PC-3 (cell line): ENCODE results near the gene CHAF1B. TPM values are rescaled to one million over a fixed set of nuclear protein-coding genes. Genes with fewer than 3 reads are reported as not detected.

ENCODE experiments used
- ATAC-seq: fragments of 200-7000 bp; cut with Tn5 transposase; 2 replicates; pipeline ENCODE4 v1.9.1; 2020; ENCODE audit warnings: mild to moderate bottlenecking, moderate library complexity
- BruUV-seq: library from RNA; stranded (reverse); fragments of 400-500 nt; replicated peaks from 2 replicates; lab custom pipeline; 2021; lab: Mats Ljungman, UMichigan
- CTCF ChIA-PET: fragments of 300-600 bp; sonication (Branson Sonifier 250); formaldehyde crosslinking; loops from one replicate; lab custom pipeline; 2022; ENCODE audit warnings: antibody characterized with exemption; lab: Charles Lee
- POLR2A ChIA-PET: fragments of 300-600 bp; sonication (Branson Sonifier 250); formaldehyde crosslinking; loops from one replicate; lab custom pipeline; 2022; ENCODE audit warnings: antibody characterized with exemption; ENCODE audit not compliant: unreplicated experiment; lab: Charles Lee
- DNase-seq: peaks from one replicate; pipeline ENCODE4 v3.0.0-alpha.2; 2015
- H2AFZ ChIP-seq: fragments of 300-600 bp; sonication (generic); 2 replicates; pipeline ENCODE4 v1.6.0; 2016; ENCODE audit warnings: antibody characterized with exemption, low read length
- H3F3A ChIP-seq: fragments of 300-600 bp; sonication (generic); one replicate; pipeline ENCODE4 v1.6.0; 2017; ENCODE audit warnings: antibody characterized with exemption, low read length, control low read depth, mild to moderate bottlenecking; ENCODE audit not compliant: unreplicated experiment
- H3K27ac ChIP-seq: fragments of 300-600 bp; sonication (generic); 2 replicates; pipeline ENCODE4 v1.5.1; 2016; ENCODE audit warnings: mild to moderate bottlenecking, low read length
- H3K27me3 ChIP-seq: fragments of 300-600 bp; sonication (generic); 2 replicates; pipeline ENCODE4 v1.6.1; 2016; ENCODE audit warnings: low read length, mixed read lengths
- H3K36me3 ChIP-seq: fragments of 300-600 bp; sonication (generic); 2 replicates; pipeline ENCODE4 v1.6.1; 2016; ENCODE audit warnings: low read depth, mixed run types, low read length, mixed read lengths
- H3K4me1 ChIP-seq: fragments of 300-600 bp; sonication (generic); 2 replicates; pipeline ENCODE4 v1.5.1; 2016; ENCODE audit warnings: low read length; ENCODE audit not compliant: insufficient read depth
- H3K4me2 ChIP-seq: fragments of 300-600 bp; sonication (generic); 2 replicates; pipeline ENCODE4 v1.6.0; 2016; ENCODE audit warnings: low read length
- H3K4me3 ChIP-seq: fragments of 300-600 bp; sonication (generic); 2 replicates; pipeline ENCODE4 v1.5.1; 2016; ENCODE audit warnings: mild to moderate bottlenecking, low read length, mixed read lengths
- H3K79me2 ChIP-seq: fragments of 300-600 bp; sonication (generic); 2 replicates; pipeline ENCODE4 v1.6.1; 2017; ENCODE audit warnings: low read length, mixed read lengths
- H3K9ac ChIP-seq: fragments of 300-600 bp; sonication (generic); 2 replicates; pipeline ENCODE4 v1.6.0; 2016; ENCODE audit warnings: mild to moderate bottlenecking, low read length
- H3K9me2 ChIP-seq: fragments of 300-600 bp; sonication (generic); replicated peaks from 2 replicates; pipeline ENCODE4 v1.6.1; 2016; ENCODE audit warnings: mixed run types, low read length, mixed read lengths
- H3K9me3 ChIP-seq: fragments of 300-600 bp; sonication (generic); 2 replicates; pipeline ENCODE4 v1.6.1; 2016; ENCODE audit warnings: low read length, mixed read lengths
- H4K20me1 ChIP-seq: fragments of 300-600 bp; sonication (generic); 2 replicates; pipeline ENCODE4 v1.6.1; 2016; ENCODE audit warnings: low read length, mixed read lengths
- EZH2 ChIP-seq: fragments of 300-600 bp; sonication (generic); IDR thresholded peaks from one replicate; pipeline ENCODE4 v1.6.1; 2017; ENCODE audit warnings: antibody characterized with exemption, mild to moderate bottlenecking, low read length; ENCODE audit not compliant: unreplicated experiment
- EZH2phosphoT487 ChIP-seq: fragments of 300-600 bp; sonication (generic); IDR thresholded peaks from 2 replicates; pipeline ENCODE4 v1.6.1; 2018; ENCODE audit warnings: mild to moderate bottlenecking, antibody characterized with exemption, low read length, borderline replicate concordance
- intact Hi-C: fragments of 100-400 bp; cut with micrococcal nuclease; formaldehyde crosslinking; loops from 2 replicates; pipeline ENCODE4 v1.9.0; 2023
- total RNA-seq: library from RNA; depleted of rRNA; stranded (reverse); fragments of >200 nt; gene quantifications from 2 replicates; pipeline ENCODE4 v1.2.3, GENCODE V29; 2014
- TF ChIP-seq, protein P1 (sequence below): fragments of 300-600 bp; sonication (generic); conservative IDR thresholded peaks from 2 replicates; pipeline ENCODE4 v1.5.1; 2017; ENCODE audit warnings: antibody characterized with exemption, low read depth, mild to moderate bottlenecking, low read length

CHAF1B gene
- total RNA-seq, 1 experiment from 2014 or later = 19.0 TPM

GRCh38 chr21:36450511-36450910 lies 65.3 kb downstream of the CHAF1B start:
- no peaks in the 10 kb centered on the region for H3K27me3 ChIP-seq
- H3K4me2 ChIP-seq = no peak overlapping the region
- H3K79me2 ChIP-seq = no peaks in the 10 kb centered on the region
- no peaks in the 10 kb centered on the region for H3K36me3 ChIP-seq
- H3K4me1 ChIP-seq = no peaks in the 10 kb centered on the region; the same call in 1 of the 2 replicates
- H3K9ac ChIP-seq = peak overlapping the region; percentile 32; the same call in 1 of the 2 replicates
- POLR2A ChIA-PET = no interaction called here
- CTCF ChIA-PET = no interaction called here
- no peak overlapping the region for H3K4me3 ChIP-seq
- no peaks in the 10 kb centered on the region for H3K9me3 ChIP-seq
- TF ChIP-seq EZH2 (no peak), EZH2phosphoT487 (no peak)
- TF ChIP-seq, protein P1, sequence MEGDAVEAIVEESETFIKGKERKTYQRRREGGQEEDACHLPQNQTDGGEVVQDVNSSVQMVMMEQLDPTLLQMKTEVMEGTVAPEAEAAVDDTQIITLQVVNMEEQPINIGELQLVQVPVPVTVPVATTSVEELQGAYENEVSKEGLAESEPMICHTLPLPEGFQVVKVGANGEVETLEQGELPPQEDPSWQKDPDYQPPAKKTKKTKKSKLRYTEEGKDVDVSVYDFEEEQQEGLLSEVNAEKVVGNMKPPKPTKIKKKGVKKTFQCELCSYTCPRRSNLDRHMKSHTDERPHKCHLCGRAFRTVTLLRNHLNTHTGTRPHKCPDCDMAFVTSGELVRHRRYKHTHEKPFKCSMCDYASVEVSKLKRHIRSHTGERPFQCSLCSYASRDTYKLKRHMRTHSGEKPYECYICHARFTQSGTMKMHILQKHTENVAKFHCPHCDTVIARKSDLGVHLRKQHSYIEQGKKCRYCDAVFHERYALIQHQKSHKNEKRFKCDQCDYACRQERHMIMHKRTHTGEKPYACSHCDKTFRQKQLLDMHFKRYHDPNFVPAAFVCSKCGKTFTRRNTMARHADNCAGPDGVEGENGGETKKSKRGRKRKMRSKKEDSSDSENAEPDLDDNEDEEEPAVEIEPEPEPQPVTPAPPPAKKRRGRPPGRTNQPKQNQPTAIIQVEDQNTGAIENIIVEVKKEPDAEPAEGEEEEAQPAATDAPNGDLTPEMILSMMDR = no peak
- no peaks in the 10 kb centered on the region for H4K20me1 ChIP-seq
- peak overlapping the region; percentile 70 for H3K27ac ChIP-seq
- H3K9me2 ChIP-seq = no peaks in the 10 kb centered on the region
- BruUV-seq = no TSS peak
- no peak overlapping the region for H2AFZ ChIP-seq
- H3F3A ChIP-seq = no peaks in the 10 kb centered on the region
- ATAC-seq (peak; percentile 56), DNase-seq (peak; percentile 41)
- intact Hi-C loops = no loop called here

- Histone ChIP-seq H3K36me3 (no peaks in the 10 kb centered on the region), H3K4me2 (no peak overlapping the region), H2AFZ (no peak overlapping the region), H3K4me1 (no peaks in the 10 kb centered on the region; the same call in 1 of the 2 replicates), H4K20me1 (no peaks in the 10 kb centered on the region), H3K9me3 (no peaks in the 10 kb centered on the region), H3K27me3 (no peaks in the 10 kb centered on the region), H3K79me2 (no peaks in the 10 kb centered on the region), H3K9me2 (no peaks in the 10 kb centered on the region), H3K4me3 (no peak overlapping the region), H3K27ac (no peak overlapping the region), H3K9ac (no peak overlapping the region), H3F3A (no peaks in the 10 kb centered on the region)
- CTCF ChIA-PET = no interaction called here
- intact Hi-C loops = no loop called here
- TF ChIP-seq EZH2phosphoT487 (no peak), EZH2 (no peak)
- TF ChIP-seq, protein P1 = no peak
- no TSS peak for BruUV-seq
- no peak for ATAC-seq
- POLR2A ChIA-PET = no interaction called here
- no peak for DNase-seq
Observed at GRCh38 chr21:36451506-36451905, 66.3 kb downstream of the CHAF1B start.

DNA sequence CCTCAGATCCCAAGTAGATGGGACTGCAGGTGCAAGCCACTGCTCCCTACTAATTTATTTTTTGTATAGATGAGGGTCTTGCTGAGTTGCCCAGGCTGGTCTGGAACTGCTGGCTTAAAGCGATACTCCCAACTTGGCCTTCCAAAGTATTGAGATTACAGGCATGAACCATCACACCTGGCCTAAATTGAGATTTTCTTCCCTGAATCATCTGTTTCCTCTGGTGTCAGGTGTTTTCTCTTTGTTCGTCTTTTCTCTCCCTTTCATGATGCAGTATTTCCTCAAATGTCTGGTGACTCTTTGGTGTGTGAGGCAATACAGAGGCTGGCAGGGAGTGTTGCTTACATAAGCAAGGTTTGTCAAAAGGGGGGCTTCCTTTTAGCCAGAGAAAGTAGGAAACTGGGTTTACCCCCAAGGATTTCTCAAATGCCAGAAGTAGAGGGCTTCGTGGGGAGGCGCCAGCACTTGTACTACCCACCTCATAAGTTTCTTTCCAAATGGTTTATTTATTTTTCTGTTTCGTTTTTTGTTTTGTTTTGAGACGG lies 67.2 kb downstream of the CHAF1B start:
- intact Hi-C loops = no loop called here
- H3K9me3 ChIP-seq = no peaks in the 10 kb centered on the region
- no peaks in the 10 kb centered on the region for H3K9me2 ChIP-seq
- no peaks in the 10 kb centered on the region for H4K20me1 ChIP-seq
- no peaks in the 10 kb centered on the region; the same call in 1 of the 2 replicates for H3K4me1 ChIP-seq
- no peak overlapping the region for H2AFZ ChIP-seq
- H3K36me3 ChIP-seq = no peaks in the 10 kb centered on the region
- H3F3A ChIP-seq = no peaks in the 10 kb centered on the region
- no peaks in the 10 kb centered on the region for H3K79me2 ChIP-seq
- POLR2A ChIA-PET = no interaction called here
- CTCF ChIA-PET = no interaction called here
- TF ChIP-seq EZH2 (no peak), EZH2phosphoT487 (no peak)
- TF ChIP-seq, protein P1 = no peak
- no peak for ATAC-seq
- no peak overlapping the region for H3K9ac ChIP-seq
- no peak overlapping the region for H3K4me3 ChIP-seq
- BruUV-seq = no TSS peak
- no peak overlapping the region for H3K4me2 ChIP-seq
- H3K27ac ChIP-seq = no peak overlapping the region
- DNase-seq = no peak
- no peaks in the 10 kb centered on the region for H3K27me3 ChIP-seq
